Nephron (organoid): ENCODE data around the gene PTPRCAP.
"Not testable (repeated sequence)": the region's sequence is repeated elsewhere in the genome, so short reads cannot be mapped to it uniquely, and the experiment has no call there.

ENCODE experiments used
- H3K27ac Mint-ChIP-seq, 3 experiments: 2 replicates each; pipeline ENCODE4 v1.8.0; 2020; ENCODE audit warnings: mixed read lengths in 3 of 3, mild to moderate bottlenecking in 2 of 3, moderate library complexity in 1 of 3
- H3K27me3 Mint-ChIP-seq: 2 replicates; pipeline ENCODE4 v1.8.0; 2021; ENCODE audit warnings: low read depth, mild to moderate bottlenecking, moderate library complexity, mixed read lengths
- H3K36me3 Mint-ChIP-seq: 2 replicates; pipeline ENCODE4 v1.8.0; 2020; ENCODE audit warnings: low read depth, mixed read lengths
- H3K4me1 Mint-ChIP-seq: 2 replicates; pipeline ENCODE4 v1.8.0; 2020; ENCODE audit warnings: mixed read lengths
- H3K4me3 Mint-ChIP-seq, 3 experiments: 2 replicates each; pipeline ENCODE4 v1.8.0; 2020; ENCODE audit warnings: mild to moderate bottlenecking in 3 of 3, mixed read lengths in 3 of 3, moderate library complexity in 2 of 3
- H3K9me3 Mint-ChIP-seq: 2 replicates; pipeline ENCODE4 v1.8.0; 2020; ENCODE audit warnings: mixed read lengths
- TF ChIP-seq, protein P1 (sequence below), 3 experiments: fragments of 200-600 bp; sonication (generic); IDR thresholded peaks; one replicate each; pipeline ENCODE4 v1.5.0; 2021; ENCODE audit warnings: antibody characterized with exemption in 3 of 3; ENCODE audit not compliant: unreplicated experiment in 3 of 3

The PTPRCAP gene

GRCh38 chr11:67437082-67437808, at the start of gene PTPRCAP:
TSS of gene PTPRCAP (minus strand) at chr11:67437682. CDS start at chr11:67437619, 63 bp downstream.
- peaks cover 5% of the 10 kb centered on the region for H3K4me1 Mint-ChIP-seq
- H3K4me3 Mint-ChIP-seq = peak within 1 kb of the TSS in 1 of 3 experiments; percentile 25
- H3K9me3 Mint-ChIP-seq = no peaks in the 10 kb centered on the region

GRCh38 chr11:67486481-67487195, 49.2 kb upstream of the PTPRCAP start:
- Mint-ChIP-seq H3K27ac (peak overlapping the region in 1 of 3 experiments; percentile 36), H3K4me1 (peaks cover 36% of the 10 kb centered on the region), H3K4me3 (peak overlapping the region in 1 of 3 experiments; percentile 42), H3K27me3 (no peaks in the 10 kb centered on the region), H3K36me3 (peaks cover 29% of the 10 kb centered on the region), H3K9me3 (no peaks in the 10 kb centered on the region)
- TF ChIP-seq, protein P1, sequence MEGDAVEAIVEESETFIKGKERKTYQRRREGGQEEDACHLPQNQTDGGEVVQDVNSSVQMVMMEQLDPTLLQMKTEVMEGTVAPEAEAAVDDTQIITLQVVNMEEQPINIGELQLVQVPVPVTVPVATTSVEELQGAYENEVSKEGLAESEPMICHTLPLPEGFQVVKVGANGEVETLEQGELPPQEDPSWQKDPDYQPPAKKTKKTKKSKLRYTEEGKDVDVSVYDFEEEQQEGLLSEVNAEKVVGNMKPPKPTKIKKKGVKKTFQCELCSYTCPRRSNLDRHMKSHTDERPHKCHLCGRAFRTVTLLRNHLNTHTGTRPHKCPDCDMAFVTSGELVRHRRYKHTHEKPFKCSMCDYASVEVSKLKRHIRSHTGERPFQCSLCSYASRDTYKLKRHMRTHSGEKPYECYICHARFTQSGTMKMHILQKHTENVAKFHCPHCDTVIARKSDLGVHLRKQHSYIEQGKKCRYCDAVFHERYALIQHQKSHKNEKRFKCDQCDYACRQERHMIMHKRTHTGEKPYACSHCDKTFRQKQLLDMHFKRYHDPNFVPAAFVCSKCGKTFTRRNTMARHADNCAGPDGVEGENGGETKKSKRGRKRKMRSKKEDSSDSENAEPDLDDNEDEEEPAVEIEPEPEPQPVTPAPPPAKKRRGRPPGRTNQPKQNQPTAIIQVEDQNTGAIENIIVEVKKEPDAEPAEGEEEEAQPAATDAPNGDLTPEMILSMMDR (IDR thresholded peaks at IDR 0.05; ENCODE audit: unreplicated experiment in 3 of 3) = no peak

More at GRCh38 chr11:67437082-67437808, at the start of gene PTPRCAP:
- TF ChIP-seq, protein P1 (IDR thresholded peaks at IDR 0.05; ENCODE audit: unreplicated experiment in 3 of 3) = no peak
- H3K27me3 Mint-ChIP-seq = no peaks in the 10 kb centered on the region
- H3K36me3 Mint-ChIP-seq = peaks cover 8% of the 10 kb centered on the region
- H3K27ac Mint-ChIP-seq = peak within 1 kb of the TSS in 2 of 3 experiments; percentile 38 to 55

DNA sequence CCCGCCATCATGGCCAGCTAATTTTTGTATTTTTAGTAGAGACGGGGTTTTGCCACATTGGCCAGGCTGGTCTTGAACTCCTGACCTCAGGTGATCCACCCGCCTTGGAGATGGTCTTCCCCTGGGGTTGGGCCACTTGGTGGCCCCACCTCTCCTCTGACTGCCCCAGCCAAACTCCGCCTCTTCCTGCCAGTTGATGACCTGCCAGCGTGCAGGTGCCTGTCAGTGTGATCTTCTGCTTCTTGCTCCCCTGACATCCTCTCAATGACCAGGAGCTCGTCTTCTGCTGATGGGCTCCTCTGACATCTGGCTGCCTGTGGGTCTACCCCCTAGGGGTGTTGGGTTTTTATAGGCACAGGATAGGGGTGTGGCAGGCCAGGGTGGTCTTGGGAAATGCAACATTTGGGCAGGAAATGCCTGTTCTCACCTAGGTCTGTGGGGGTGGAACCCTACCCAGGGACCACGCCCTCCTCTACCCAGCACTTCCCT, 48.4 kb upstream of the PTPRCAP start:
- H3K9me3 Mint-ChIP-seq, H3K27me3 Mint-ChIP-seq: not testable (repeated sequence)
- Mint-ChIP-seq H3K4me1 (peaks cover 36% of the 10 kb centered on the region), H3K27ac (peak overlapping the region in 1 of 3 experiments; percentile 36), H3K36me3 (peaks cover 27% of the 10 kb centered on the region), H3K4me3 (peak overlapping the region in 2 of 3 experiments; percentile 17 to 57)

GRCh38 chr11:67484847-67485311, 47.4 kb upstream of the PTPRCAP start:
- peaks cover 36% of the 10 kb centered on the region for H3K4me1 Mint-ChIP-seq
- H3K27ac Mint-ChIP-seq = peak overlapping the region in 2 of 3 experiments; percentile 31 to 92
- peaks cover 26% of the 10 kb centered on the region for H3K36me3 Mint-ChIP-seq
- peak overlapping the region; percentile 89 to 98 (median 90) for H3K4me3 Mint-ChIP-seq
- TF ChIP-seq, protein P1 (IDR thresholded peaks at IDR 0.05; ENCODE audit: unreplicated experiment in 3 of 3) = no peak
- H3K27me3 Mint-ChIP-seq = no peaks in the 10 kb centered on the region
- no peaks in the 10 kb centered on the region for H3K9me3 Mint-ChIP-seq

- Mint-ChIP-seq H3K27ac (peak overlapping the region; percentile 8 to 92 (median 31)), H3K27me3 (peaks cover 3% of the 10 kb centered on the region), H3K4me3 (peak overlapping the region; percentile 89 to 98 (median 90)), H3K4me1 (peaks cover 36% of the 10 kb centered on the region), H3K9me3 (no peaks in the 10 kb centered on the region), H3K36me3 (peaks cover 21% of the 10 kb centered on the region)
- TF ChIP-seq, protein P1 (IDR thresholded peaks at IDR 0.05; ENCODE audit: unreplicated experiment in 3 of 3) = no peak
These were observed 46.6 kb upstream of the PTPRCAP start for GRCh38 chr11:67483831-67484665.
